Astrocyte of the spinal cord (primary cell): ENCODE results near the gene GFPT2.

Experiments used
- DNase-seq: peaks from one replicate; pipeline ENCODE4 v3.0.0; 2011; ENCODE audit warnings: low read depth, low spot score
- H3K4me3 ChIP-seq: 2 replicates; pipeline ENCODE4 v1.5.1; 2011; ENCODE audit warnings: low read depth, mild to moderate bottlenecking, low read length, moderate library complexity
- in situ Hi-C: cut with HindIII; loops from 2 replicates; pipeline ENCODE4 v1.10.0; 2017; ENCODE audit warnings: low sequenced_read_pairs
- TF ChIP-seq, protein P1 (sequence below): IDR thresholded peaks from 2 replicates; pipeline ENCODE4 v1.5.1; 2012; ENCODE audit warnings: low read depth, mild to moderate bottlenecking, low read length, inconsistent platforms

Gene GFPT2

DNA sequence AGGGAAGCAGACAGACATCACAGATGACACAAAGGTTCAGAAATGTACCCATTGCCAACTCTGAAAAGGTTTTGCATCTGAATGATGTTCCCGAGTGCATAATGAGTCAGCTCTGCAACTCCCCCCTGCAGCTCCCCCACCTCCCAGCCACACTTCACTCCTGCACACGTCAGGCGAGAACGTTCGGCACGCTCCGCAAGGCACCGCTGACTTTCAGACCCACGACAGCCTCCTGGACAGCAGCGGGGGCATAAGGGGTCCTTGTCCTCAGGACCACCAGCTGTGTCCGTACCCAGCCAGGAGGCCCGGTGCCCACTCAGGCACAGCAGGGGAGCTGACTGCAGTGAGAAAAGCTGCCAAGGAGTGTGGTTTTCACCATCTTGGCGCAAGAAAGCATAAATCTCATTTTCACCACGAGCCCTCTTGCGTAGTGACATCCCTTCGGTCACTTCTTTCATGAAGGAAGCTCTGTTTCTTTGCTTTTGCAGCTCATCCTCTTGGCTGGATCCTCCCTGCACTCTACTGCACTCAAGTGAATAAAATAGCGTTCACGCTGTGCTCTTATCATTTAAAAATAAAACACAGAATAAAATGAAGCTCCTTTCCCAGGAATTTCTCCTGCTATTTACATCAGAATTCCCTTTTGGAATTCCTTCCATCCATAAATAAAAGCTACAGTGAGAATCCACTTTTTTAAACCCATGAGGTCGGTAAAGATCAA lies 9.9 kb downstream of the GFPT2 start:
- TF ChIP-seq, protein P1, sequence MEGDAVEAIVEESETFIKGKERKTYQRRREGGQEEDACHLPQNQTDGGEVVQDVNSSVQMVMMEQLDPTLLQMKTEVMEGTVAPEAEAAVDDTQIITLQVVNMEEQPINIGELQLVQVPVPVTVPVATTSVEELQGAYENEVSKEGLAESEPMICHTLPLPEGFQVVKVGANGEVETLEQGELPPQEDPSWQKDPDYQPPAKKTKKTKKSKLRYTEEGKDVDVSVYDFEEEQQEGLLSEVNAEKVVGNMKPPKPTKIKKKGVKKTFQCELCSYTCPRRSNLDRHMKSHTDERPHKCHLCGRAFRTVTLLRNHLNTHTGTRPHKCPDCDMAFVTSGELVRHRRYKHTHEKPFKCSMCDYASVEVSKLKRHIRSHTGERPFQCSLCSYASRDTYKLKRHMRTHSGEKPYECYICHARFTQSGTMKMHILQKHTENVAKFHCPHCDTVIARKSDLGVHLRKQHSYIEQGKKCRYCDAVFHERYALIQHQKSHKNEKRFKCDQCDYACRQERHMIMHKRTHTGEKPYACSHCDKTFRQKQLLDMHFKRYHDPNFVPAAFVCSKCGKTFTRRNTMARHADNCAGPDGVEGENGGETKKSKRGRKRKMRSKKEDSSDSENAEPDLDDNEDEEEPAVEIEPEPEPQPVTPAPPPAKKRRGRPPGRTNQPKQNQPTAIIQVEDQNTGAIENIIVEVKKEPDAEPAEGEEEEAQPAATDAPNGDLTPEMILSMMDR: no peak
- peak overlapping the region; percentile 1 for H3K4me3 ChIP-seq
- DNase-seq: peak; percentile 92
- in situ Hi-C loops: no loop called here

DNA sequence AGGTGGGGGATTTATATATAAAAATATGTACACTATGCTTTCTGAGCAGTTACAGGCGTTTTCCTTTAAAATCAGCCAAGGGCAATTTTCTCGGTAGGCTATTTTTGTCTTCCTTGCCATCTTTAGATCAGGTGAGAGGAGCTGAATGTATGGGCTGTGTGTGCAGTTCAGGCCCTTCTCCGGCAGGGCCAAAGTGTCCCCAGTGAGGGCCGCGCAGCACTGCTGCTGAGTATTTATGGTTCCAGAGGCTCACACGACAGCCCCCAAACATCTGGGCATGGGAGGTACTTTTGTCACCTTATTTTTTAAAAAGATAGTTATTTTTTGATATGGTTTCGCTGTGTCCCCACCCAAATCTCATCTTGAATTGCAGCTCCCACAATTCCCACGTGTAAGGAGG lies 11.5 kb downstream of the GFPT2 start:
- DNase-seq: no peak
- no peak overlapping the region for H3K4me3 ChIP-seq
- TF ChIP-seq, protein P1: no peak
- in situ Hi-C loops: no loop called here

GRCh38 chr5:180340856-180341255 lies 12.3 kb downstream of the GFPT2 start:
- in situ Hi-C loops: no loop called here
- TF ChIP-seq, protein P1: no peak
- no peak overlapping the region for H3K4me3 ChIP-seq
- no peak for DNase-seq

GRCh38 chr5:180339583-180340183 lies 13.5 kb downstream of the GFPT2 start:
- DNase-seq: no peak
- in situ Hi-C loops: no loop called here
- H3K4me3 ChIP-seq: no peak overlapping the region
- TF ChIP-seq, protein P1: no peak

- no peak overlapping the region for H3K4me3 ChIP-seq
- no peak for DNase-seq
- in situ Hi-C loops: no loop called here
- TF ChIP-seq, protein P1: no peak
Measured at GRCh38 chr5:180338001-180338707, 15.0 kb downstream of the GFPT2 start.

GRCh38 chr5:180336234-180337020 lies 16.7 kb downstream of the GFPT2 start:
- in situ Hi-C loops: no loop called here
- no peak overlapping the region for H3K4me3 ChIP-seq
- TF ChIP-seq, protein P1: no peak
- DNase-seq: no peak
